NCI-H146 treated with DMSO at 0.1 percent for 48 hours (cell line): ENCODE results near the gene CAPZA1.

Experiments used
- DNase-seq: peaks from one replicate; lab custom pipeline; 2025; ENCODE audit not compliant: unreplicated experiment; lab: John Stamatoyannopoulos, UW

Gene CAPZA1

DNA sequence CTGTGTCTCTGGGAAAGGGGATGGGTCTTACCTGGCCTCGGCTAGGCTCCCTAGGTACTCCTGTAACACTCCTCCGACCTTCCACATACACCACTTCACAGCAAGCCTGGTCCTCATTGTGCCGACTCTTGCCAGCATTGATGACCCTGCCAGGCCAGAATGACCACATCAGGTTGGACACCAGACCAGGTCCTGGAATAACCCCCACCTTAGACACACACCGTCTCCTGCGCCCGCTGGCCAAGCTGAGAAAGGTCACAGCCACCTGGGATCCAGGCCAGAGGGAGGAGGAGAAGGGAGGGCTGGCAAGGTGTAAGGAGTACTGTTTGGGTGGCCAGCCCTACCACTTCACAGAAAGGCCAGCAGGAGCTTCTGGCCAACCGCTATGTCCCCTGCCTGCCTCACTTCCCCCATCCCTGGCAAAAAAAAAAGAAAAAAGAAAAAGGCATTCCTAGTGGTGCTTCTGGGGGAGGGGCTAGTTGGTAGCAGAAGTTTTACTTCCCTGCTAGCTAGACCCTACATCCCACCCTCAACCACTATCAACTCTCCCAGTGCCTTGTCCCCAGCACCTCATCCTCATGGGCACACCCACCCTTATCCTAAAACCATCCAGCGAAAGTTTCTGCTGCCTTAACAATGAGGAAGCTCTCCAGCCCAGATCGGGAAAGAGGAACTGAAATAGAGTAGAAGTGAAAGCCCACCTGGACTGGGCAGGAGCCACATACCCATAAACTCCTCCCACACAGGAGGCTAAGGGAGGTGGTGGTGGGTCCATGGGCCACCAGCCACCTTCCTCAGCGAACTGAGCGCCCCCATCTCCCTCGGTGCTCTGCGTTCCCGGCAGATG lies 94.1 kb downstream of the CAPZA1 start:
- DNase-seq, result no peak

GRCh38 chr1:112714313-112715263 lies 95.0 kb downstream of the CAPZA1 start:
- DNase-seq, result no peak

DNA sequence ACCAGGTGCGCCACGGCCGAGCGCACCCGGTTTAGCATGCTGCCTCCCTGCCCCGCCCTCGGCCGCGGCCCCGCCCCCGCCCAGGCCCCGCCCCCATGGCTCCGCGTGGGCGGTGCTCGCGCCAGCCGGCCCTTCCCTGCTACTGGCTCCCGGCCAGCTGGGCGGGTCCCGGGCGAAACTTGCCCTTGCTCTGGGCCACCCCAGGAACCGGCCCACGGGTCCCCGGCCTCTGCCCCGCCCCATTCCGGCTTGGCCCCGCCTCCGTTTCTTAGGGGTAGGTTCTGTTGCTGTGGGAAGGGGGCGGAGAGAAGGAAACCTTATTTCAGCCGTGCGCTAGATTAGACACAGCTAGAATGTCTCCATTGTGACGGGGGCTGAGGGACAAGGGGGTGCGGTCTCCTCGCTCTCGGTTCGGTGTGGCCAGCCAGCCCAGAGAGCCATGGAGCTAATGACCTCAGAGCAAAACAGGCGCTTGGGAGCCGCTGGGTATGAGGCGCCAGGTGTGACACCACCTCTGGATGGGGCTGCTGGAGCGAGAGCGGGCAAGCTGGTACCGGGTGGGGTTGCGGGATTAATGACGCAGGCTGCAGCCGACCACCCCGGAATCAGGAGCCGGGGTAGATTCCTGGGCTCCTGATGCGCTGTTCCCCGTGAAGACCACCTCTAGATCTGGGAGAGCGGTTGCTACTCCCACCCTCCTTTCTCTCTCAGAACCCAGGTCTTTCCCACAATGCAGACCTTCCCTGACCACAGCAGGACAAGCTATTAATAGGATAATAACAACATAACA lies 95.8 kb downstream of the CAPZA1 start, which contains the start of gene PPM1J:
Gene PPM1J, minus strand, starts transcription at position 69 of the 790 bp plus-strand sequence. Its CDS starts 31 bp downstream, at position 38.
- peak; percentile 80 for DNase-seq

- peak; percentile 59 for DNase-seq
Measured at GRCh38 chr1:112716133-112716720, 96.6 kb downstream of the CAPZA1 start.

GRCh38 chr1:112717263-112717873 lies 97.7 kb downstream of the CAPZA1 start:
- DNase-seq, result no peak

- DNase-seq, result peak; percentile 28
Measured at GRCh38 chr1:112718691-112719418, 99.2 kb downstream of the CAPZA1 start.

GRCh38 chr1:112719706-112720105 lies 100.1 kb downstream of the CAPZA1 start:
- no peak for DNase-seq

DNA sequence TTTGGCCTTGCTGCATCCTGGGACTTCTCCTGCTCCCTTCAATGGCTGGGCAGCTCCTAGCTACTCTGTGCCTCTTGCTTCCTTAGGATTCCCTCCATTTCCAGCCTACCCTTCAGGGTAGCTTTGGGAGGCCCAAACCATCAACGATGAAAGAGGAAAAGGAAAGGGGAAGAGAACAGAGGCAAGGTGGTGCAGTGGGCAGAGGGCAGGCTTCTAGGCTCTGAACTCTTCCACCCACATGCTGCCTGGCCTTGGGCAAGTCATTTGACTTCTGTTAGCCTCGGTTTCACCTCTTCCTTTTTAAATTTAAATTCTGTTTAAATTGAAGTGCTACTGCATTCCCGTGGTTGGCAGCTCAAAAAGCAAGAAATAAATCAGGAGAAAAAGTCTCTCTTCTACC lies 101.2 kb downstream of the CAPZA1 start:
- no peak for DNase-seq
